ENCODE data around the gene HSPBAP1. TPM values are rescaled to one million over a fixed set of nuclear protein-coding genes. Genes with fewer than 3 reads are reported as not detected.

Gene HSPBAP1
- total and polyA plus RNA-seq, 2 of the 4 experiments (the other 2 are of a cell fraction) = 2.6 to 4.8 TPM

Other genes starting within 250 kb of the HSPBAP1 start
- gene PARP9, start 229.5 kb downstream of the HSPBAP1 start, total RNA-seq (2012; rRNA removed) = 7.7 and 8.6 TPM in 2 replicates
- 5.5 and 6.7 TPM in 2 replicates for gene PARP9, start 229.5 kb downstream of the HSPBAP1 start, polyA plus RNA-seq (2012; rRNA removed)
- 7.9 and 8.9 TPM in 2 replicates for gene DTX3L, start 229.5 kb downstream of the HSPBAP1 start, total RNA-seq (2012; rRNA removed)
- gene DTX3L, start 229.5 kb downstream of the HSPBAP1 start, polyA plus RNA-seq (2012; rRNA removed) = 3.0 and 4.1 TPM in 2 replicates
- gene PARP15, start 216.2 kb downstream of the HSPBAP1 start, total RNA-seq (2012; rRNA removed) = not detected in 2 replicates
- 0.03 and 0.10 TPM in 2 replicates for gene PARP15, start 216.2 kb downstream of the HSPBAP1 start, polyA plus RNA-seq (2012; rRNA removed)
- gene PARP14, start 113.0 kb downstream of the HSPBAP1 start, total RNA-seq (2012; rRNA removed) = 23.1 and 28.6 TPM in 2 replicates
- 6.9 and 9.3 TPM in 2 replicates for gene PARP14, start 113.0 kb downstream of the HSPBAP1 start, polyA plus RNA-seq (2012; rRNA removed)
- gene SLC49A4, start 1.2 kb upstream of the HSPBAP1 start, total RNA-seq (2012; rRNA removed) = 6.5 and 12.2 TPM in 2 replicates
- 5.8 and 6.8 TPM in 2 replicates for gene SLC49A4, start 1.2 kb upstream of the HSPBAP1 start, polyA plus RNA-seq (2012; rRNA removed)
- not detected in 2 replicates for gene SEMA5B, start 233.9 kb upstream of the HSPBAP1 start, total RNA-seq (2012; rRNA removed)
- gene SEMA5B, start 233.9 kb upstream of the HSPBAP1 start, polyA plus RNA-seq (2012; rRNA removed) = not detected in 2 replicates